GM12878 (cell line): ENCODE data around the gene BMF. TPM values are rescaled to one million over a fixed set of nuclear protein-coding genes. Genes with fewer than 3 reads are reported as not detected.

Source experiments
- ATAC-seq: fragments of 200-7000 bp; cut with Tn5 transposase; 3 replicates; pipeline ENCODE4 v1.9.1; 2020; ENCODE audit warnings: mild to moderate bottlenecking, moderate library complexity
- BruUV-seq: library from RNA; stranded (reverse); fragments of 400-500 nt; replicated peaks from 2 replicates; lab custom pipeline; 2021; lab: Mats Ljungman, UMichigan
- CTCF ChIA-PET: fragments of 300-600 bp; sonication (Branson Sonifier 250); formaldehyde crosslinking; extraction: SDS; loops from one replicate; lab custom pipeline; 2021; ENCODE audit warnings: inconsistent platforms; lab: Yijun Ruan, JAX
- POLR2A ChIA-PET: fragments of 350-600 bp; formaldehyde crosslinking; extraction: SDS; loops from one replicate; lab custom pipeline; 2021; ENCODE audit warnings: inconsistent platforms; lab: Charles Lee
- RAD21 ChIA-PET: fragments of 300-600 bp; sonication (Branson Sonifier 250); formaldehyde crosslinking; loops from one replicate; lab custom pipeline; 2023; ENCODE audit warnings: antibody characterized with exemption; ENCODE audit not compliant: unreplicated experiment; lab: Charles Lee
- SMC1A ChIA-PET: fragments of 300-600 bp; sonication (Branson Sonifier 250); formaldehyde crosslinking; loops from one replicate; lab custom pipeline; 2023; ENCODE audit not compliant: unreplicated experiment, uncharacterized antibody; lab: Charles Lee
- DNase-seq: peaks from one replicate; pipeline ENCODE4 v3.0.0-alpha.2; 2011; ENCODE audit warnings: low read depth, low spot score
- FAIRE-seq: peaks from 3 replicates; lab custom pipeline; 2011; peaks lifted over from hg19 to GRCh38; lab: Jason Lieb, UNC
- H2AFZ ChIP-seq: 2 replicates; pipeline ENCODE4 v1.6.0; 2011; ENCODE audit warnings: low read depth, low read length, control low read depth; ENCODE audit not compliant: control insufficient read depth
- H3K27ac ChIP-seq: 2 replicates; pipeline ENCODE4 v1.5.1; 2011; ENCODE audit warnings: control low read depth; ENCODE audit not compliant: control insufficient read depth, insufficient read depth
- H3K27me3 ChIP-seq, 2 experiments: replicated peaks in 1 of 2; 2 replicates each; pipeline versions ENCODE4 v1.6.0 to v1.6.1; 2011; ENCODE audit warnings: low read length in 1 of 2; ENCODE audit not compliant: control insufficient read depth in 2 of 2, insufficient read depth in 2 of 2
- H3K36me3 ChIP-seq, 2 experiments: 2 replicates each; pipeline ENCODE4 v1.5.1; 2011; ENCODE audit warnings: low read length in 1 of 2; ENCODE audit not compliant: control insufficient read depth in 2 of 2, insufficient read depth in 2 of 2
- H3K4me1 ChIP-seq: 2 replicates; pipeline ENCODE4 v1.6.1; 2011; ENCODE audit warnings: mild to moderate bottlenecking, low read length, moderate library complexity, mixed read lengths; ENCODE audit not compliant: control insufficient read depth, insufficient read depth
- H3K4me2 ChIP-seq: 2 replicates; pipeline ENCODE4 v1.6.0; 2011; ENCODE audit warnings: control low read depth; ENCODE audit not compliant: control insufficient read depth, insufficient read depth
- H3K4me3 ChIP-seq: fragments of 200-600 bp; sonication (generic); 2 replicates; pipeline ENCODE4 v1.5.1; 2016
- H3K79me2 ChIP-seq: 2 replicates; pipeline ENCODE4 v1.6.0; 2011; ENCODE audit warnings: low read length; ENCODE audit not compliant: control insufficient read depth, insufficient read depth
- H3K9ac ChIP-seq: 2 replicates; pipeline ENCODE4 v1.8.0; 2011; ENCODE audit warnings: low read length, control low read depth, mixed read lengths; ENCODE audit not compliant: control insufficient read depth, insufficient read depth
- H3K9me3 ChIP-seq: replicated peaks from 3 replicates; pipeline ENCODE4 v1.5.1; 2011; ENCODE audit warnings: mild to moderate bottlenecking, low read length; ENCODE audit not compliant: control insufficient read depth, insufficient read depth
- H4K20me1 ChIP-seq: 2 replicates; pipeline ENCODE4 v1.6.0; 2011; ENCODE audit not compliant: control insufficient read depth, insufficient read depth
- ATF2 ChIP-seq: IDR thresholded peaks from 2 replicates; pipeline ENCODE4 v1.6.1; 2012; ENCODE audit warnings: low read length, inconsistent platforms
- BRCA1 ChIP-seq: IDR thresholded peaks from 2 replicates; pipeline ENCODE4 v1.6.1; 2011; ENCODE audit warnings: low read depth, low read length, improper control_type of control experiment
- FOXM1 ChIP-seq: IDR thresholded peaks from 2 replicates; pipeline ENCODE4 v1.6.1; 2012; ENCODE audit warnings: low read depth, mild to moderate bottlenecking, inconsistent platforms, low read length, moderate library complexity
- HDGF ChIP-seq: fragments of 450-650 bp; IDR thresholded peaks from 2 replicates; pipeline ENCODE4 v1.6.1; 2016; ENCODE audit warnings: antibody characterized with exemption
- IKZF2 ChIP-seq, 2 experiments: fragments of 450-650 bp; IDR thresholded peaks; 2 replicates each; pipeline ENCODE4 v1.6.1; 2017; ENCODE audit warnings: mild to moderate bottlenecking in 2 of 2, moderate library complexity in 2 of 2
- IRF4 ChIP-seq: IDR thresholded peaks from 2 replicates; pipeline ENCODE4 v1.6.1; 2011; ENCODE audit warnings: low read depth, low read length
- MYB ChIP-seq: fragments of 150-350 bp; IDR thresholded peaks from 2 replicates; pipeline ENCODE4 v1.6.1; 2014; ENCODE audit warnings: mild to moderate bottlenecking, low read depth, low read length, borderline replicate concordance
- MYC ChIP-seq: IDR thresholded peaks from 2 replicates; pipeline ENCODE4 v1.6.1; 2011; ENCODE audit warnings: mild to moderate bottlenecking, low read length, moderate library complexity, inconsistent platforms; ENCODE audit not compliant: insufficient read depth, insufficient replicate concordance, insufficient read length, severe bottlenecking
- NFXL1 ChIP-seq: fragments of 450-650 bp; IDR thresholded peaks from 2 replicates; pipeline ENCODE4 v1.6.1; 2017; ENCODE audit warnings: antibody characterized with exemption, mild to moderate bottlenecking, borderline replicate concordance
- NR2C2 ChIP-seq: IDR thresholded peaks from 2 replicates; pipeline ENCODE4 v1.6.1; 2011; ENCODE audit warnings: borderline replicate concordance, low read depth; ENCODE audit not compliant: control insufficient read depth, insufficient read length
- RB1 ChIP-seq: fragments of 450-650 bp; formaldehyde crosslinking; IDR thresholded peaks from 2 replicates; pipeline ENCODE4 v1.6.1; 2017; ENCODE audit warnings: mild to moderate bottlenecking, borderline replicate concordance
- SMAD5 ChIP-seq: IDR thresholded peaks from 2 replicates; pipeline ENCODE4 v1.6.1; 2016; ENCODE audit warnings: antibody characterized with exemption, low read depth
- SP1 ChIP-seq: IDR thresholded peaks from one replicate; pipeline ENCODE4 v1.6.1; 2011; ENCODE audit warnings: low read depth, low read length
- TCF12 ChIP-seq: IDR thresholded peaks from 2 replicates; pipeline ENCODE4 v1.6.1; 2011; ENCODE audit warnings: low read depth, mild to moderate bottlenecking, low read length
- WGBS: methylation state at CpG from one replicate; pipeline ENCODE4 v1.1.6; 2016; ENCODE audit warnings: low lambda C conversion rate; ENCODE audit not compliant: insufficient replicate concordance, insufficient coverage; ENCODE audit errors: missing lambda C conversion rate; 5-methylcytosine and 5-hydroxymethylcytosine counted together
- in situ Hi-C: fragments of 300-500 bp; cut with MboI; formaldehyde crosslinking; loops from 9 replicates; pipeline ENCODE4 v1.14.3; 2018; ENCODE audit warnings: mixed read lengths
- intact Hi-C: fragments of 100-400 bp; cut with micrococcal nuclease; formaldehyde crosslinking; loops from one replicate; pipeline ENCODE4 v1.14.2; 2022; ENCODE audit not compliant: unreplicated experiment
- polyA plus RNA-seq, 11 experiments: library from polyadenylated mRNA; depleted of rRNA in 4 of 11; unstranded in 6 of 11; stranded (reverse) in 5 of 11; fragments of >200 nt; fragmentation: Nextera tagmentation in 4 of 11; fragmentation: Illumina TruSeq in 1 of 11; extraction: Ambion mirVana in 4 of 11; extraction: Trizol in 1 of 11; gene quantifications; 1 replicate in 1 of 11; 2 replicates in 10 of 11; pipeline versions ENCODE4 v1.2.1 to v1.2.3, GENCODE V29; 2011 to 2016; ENCODE audit warnings: inconsistent platforms in 2 of 11, missing spikeins in 2 of 11, low read depth in 1 of 11
- total RNA-seq, 4 experiments: library from RNA; depleted of rRNA in 3 of 4; stranded (reverse); fragments of >200 nt in 3 of 4; fragmentation: Illumina TruSeq in 1 of 4; extraction: Trizol in 1 of 4; gene quantifications; 2 replicates each; pipeline versions ENCODE4 v1.2.1 to v1.2.3, GENCODE V29; 2013 to 2021
- TF ChIP-seq, protein P1 (sequence below): fragments of 450-650 bp; formaldehyde crosslinking; IDR thresholded peaks from 2 replicates; pipeline ENCODE4 v1.4.0; 2022; ENCODE audit warnings: mild to moderate bottlenecking, moderate library complexity

The BMF gene
- total and polyA plus RNA-seq, 10 of the 15 experiments (the other 5 are each of a cell fraction or from before 2014, with no cell fraction given), result 0.82 to 34.9 (median 16.9) TPM

- intact Hi-C loops, result loop anchor here (2.0 kb wide), 2 partner anchors 17 to 41 kb away; no protein-coding TSS in a partner anchor
- TF ChIP-seq IKZF2 (IDR thresholded peaks at IDR 0.05) (no peak), MYB (no peak), SP1 (no peak), BRCA1 (no peak), ATF2 (no peak), SMAD5 (no peak), NR2C2 (no peak), MYC (no peak), RB1 (no peak), HDGF (no peak), FOXM1 (no peak), TCF12 (no peak), IRF4 (no peak), NFXL1 (no peak)
- TF ChIP-seq, protein P1, sequence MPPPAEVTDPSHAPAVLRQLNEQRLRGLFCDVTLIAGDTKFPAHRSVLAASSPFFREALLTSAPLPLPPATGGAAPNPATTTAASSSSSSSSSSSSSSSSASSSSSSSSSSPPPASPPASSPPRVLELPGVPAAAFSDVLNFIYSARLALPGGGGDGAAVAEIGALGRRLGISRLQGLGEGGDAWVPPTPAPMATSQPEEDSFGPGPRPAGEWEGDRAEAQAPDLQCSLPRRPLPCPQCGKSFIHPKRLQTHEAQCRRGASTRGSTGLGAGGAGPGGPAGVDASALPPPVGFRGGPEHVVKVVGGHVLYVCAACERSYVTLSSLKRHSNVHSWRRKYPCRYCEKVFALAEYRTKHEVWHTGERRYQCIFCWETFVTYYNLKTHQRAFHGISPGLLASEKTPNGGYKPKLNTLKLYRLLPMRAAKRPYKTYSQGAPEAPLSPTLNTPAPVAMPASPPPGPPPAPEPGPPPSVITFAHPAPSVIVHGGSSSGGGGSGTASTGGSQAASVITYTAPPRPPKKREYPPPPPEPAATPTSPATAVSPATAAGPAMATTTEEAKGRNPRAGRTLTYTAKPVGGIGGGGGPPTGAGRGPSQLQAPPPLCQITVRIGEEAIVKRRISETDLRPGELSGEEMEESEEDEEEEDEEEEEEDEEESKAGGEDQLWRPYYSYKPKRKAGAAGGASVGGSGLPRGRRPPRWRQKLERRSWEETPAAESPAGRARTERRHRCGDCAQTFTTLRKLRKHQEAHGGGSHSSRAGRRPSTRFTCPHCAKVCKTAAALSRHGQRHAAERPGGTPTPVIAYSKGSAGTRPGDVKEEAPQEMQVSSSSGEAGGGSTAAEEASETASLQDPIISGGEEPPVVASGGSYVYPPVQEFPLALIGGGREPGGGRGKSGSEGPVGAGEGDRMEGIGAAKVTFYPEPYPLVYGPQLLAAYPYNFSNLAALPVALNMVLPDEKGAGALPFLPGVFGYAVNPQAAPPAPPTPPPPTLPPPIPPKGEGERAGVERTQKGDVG (CRISPR knock-in tag), result no peak
- no peak for FAIRE-seq
- Histone ChIP-seq H3K27ac (peak overlapping the region; percentile 96), H4K20me1 (no peaks in the 10 kb centered on the region), H3K4me1 (peaks cover 76% of the 10 kb centered on the region), H2AFZ (no peak overlapping the region), H3K9ac (peak overlapping the region; percentile 48; the same call in 1 of the 2 replicates), H3K4me2 (peak overlapping the region; percentile 75), H3K79me2 (no peaks in the 10 kb centered on the region), H3K9me3 (no peaks in the 10 kb centered on the region), H3K27me3 (no peaks in the 10 kb centered on the region), H3K36me3 (no peaks in the 10 kb centered on the region), H3K4me3 (peak overlapping the region; percentile 31; the same call in 1 of the 2 replicates)
- no peak for ATAC-seq
- SMC1A ChIA-PET, result interaction anchor here (1.3 to 43.9 kb wide), 4 partner anchors 10 to 102 kb away, joined by 3 to 981 read pairs (median 49); partner anchors contain the start of gene BMF
- CTCF ChIA-PET, result interaction anchor here (1.0 to 23.9 kb wide), 6 partner anchors 10 to 92 kb away, joined by 3 to 578 read pairs (median 21); partner anchors contain the start of gene BMF
- no TSS peak for BruUV-seq
- DNase-seq, result no peak
- WGBS, result 85% methylated on average over 2 of the region's 2 CpGs
- in situ Hi-C loops, result no loop called here
- POLR2A ChIA-PET, result interaction anchor here (0.9 to 12.9 kb wide), 6 partner anchors 9 to 343 kb away, joined by 3 to 208 read pairs (median 4); no protein-coding TSS in a partner anchor
- RAD21 ChIA-PET, result interaction anchor here (15.7 to 21.0 kb wide), 2 partner anchors 17 to 38 kb away, joined by 151 to 509 read pairs; partner anchors contain the start of gene BMF
These were observed 45.1 kb downstream of the BMF start for GRCh38 chr15:40063563-40064011.
